GM21390 (cell line): ENCODE data around the gene MIPEP.

Experiments used
- ATAC-seq: cut with Tn5 transposase; IDR thresholded peaks from one replicate; pipeline ENCODE4 v1.9.1; 2021; ENCODE audit not compliant: unreplicated experiment

The MIPEP gene

DNA sequence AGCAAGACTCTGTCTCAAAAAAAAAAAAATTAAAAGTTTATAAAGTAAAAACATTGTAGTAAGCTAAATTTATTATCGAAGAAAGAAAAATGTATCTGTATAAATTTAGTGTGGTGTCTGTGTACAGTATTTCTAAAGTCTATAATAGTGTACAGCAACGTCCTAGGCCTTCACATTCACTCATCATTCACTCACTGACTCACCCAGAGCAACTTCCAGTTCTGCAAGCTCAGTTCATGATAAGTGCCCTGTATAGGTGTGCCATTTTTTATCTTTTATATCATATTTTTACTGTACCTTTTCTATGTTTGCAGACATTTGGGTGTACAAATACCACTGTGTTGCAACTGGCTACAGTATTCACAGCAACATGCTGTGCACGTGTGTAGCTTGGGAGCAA lies 200.9 kb downstream of the MIPEP start:
- no peak for ATAC-seq

DNA sequence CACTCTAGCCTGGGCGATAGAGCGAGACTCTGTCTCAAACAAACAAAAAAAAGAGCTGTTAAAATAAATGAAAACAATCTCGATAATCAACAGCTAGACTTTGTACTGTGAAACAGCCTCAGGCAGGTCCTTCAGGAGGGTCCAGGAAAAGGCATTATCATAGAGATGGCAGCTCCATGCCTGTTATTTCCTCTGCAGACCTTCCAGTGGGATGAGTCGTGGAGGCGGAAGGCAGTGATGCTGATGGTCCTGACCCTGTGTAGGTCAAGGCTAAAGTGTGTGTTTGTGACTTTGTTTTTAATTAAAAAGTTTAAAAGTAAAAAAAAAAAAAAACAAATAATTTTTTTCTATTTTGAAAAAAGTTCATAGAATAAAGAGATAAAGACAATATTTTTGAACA lies 201.6 kb downstream of the MIPEP start:
- ATAC-seq: no peak

DNA sequence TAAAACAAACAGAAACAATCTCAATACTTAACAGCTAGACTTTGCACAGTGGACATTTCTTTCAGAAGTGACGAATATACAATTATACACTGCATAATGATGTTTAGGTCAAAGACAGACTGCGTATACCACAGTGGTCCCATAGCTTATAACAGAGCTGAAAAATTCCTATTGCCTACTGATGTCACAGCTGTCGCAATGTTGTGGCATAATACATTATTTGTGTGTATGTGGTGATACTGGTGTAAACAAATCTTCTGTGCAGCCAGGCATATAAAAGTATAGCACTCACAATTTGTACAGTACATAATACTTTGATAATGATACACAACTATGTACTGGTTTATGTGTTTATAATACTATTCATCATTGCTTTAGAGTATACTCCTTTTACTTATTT lies 202.3 kb downstream of the MIPEP start:
- no peak for ATAC-seq

DNA sequence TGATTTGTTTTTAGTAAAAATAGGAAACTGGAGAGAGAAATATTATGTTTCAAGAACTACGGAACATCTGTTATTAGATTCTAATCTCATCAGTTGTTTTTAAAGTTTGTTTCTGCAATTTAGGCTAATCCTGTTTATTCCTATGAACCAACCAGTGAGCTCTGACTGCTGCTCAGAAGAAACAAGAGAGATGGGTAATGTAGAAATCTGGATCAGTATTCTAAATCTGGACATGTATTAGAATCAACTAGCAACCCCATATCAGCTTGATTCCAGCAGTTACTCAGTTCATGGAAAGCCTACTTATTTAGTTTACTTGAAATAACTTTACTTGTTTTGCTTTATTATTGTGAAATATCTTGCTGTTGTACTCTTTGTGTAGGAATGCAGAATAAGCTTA lies 203.8 kb downstream of the MIPEP start:
- no peak for ATAC-seq

DNA sequence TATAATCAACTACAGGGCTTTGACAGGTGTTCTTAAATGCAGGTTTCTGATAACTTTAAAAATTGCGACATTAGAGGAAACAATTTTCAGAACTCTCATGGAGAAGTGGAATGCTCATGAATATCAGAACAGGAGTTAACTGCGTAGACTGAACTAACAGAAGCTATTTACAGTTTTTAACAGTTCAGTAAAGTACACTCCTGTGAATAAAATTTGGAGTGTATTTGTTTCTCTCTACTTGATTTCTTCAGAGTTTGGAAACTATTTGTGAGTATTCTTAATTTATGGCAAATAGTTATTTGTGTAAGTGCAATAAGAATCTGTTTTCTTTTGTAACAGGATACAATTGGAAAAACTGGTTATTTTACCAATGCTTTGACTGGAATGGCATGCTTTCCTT lies 204.6 kb downstream of the MIPEP start:
- ATAC-seq: no peak

DNA sequence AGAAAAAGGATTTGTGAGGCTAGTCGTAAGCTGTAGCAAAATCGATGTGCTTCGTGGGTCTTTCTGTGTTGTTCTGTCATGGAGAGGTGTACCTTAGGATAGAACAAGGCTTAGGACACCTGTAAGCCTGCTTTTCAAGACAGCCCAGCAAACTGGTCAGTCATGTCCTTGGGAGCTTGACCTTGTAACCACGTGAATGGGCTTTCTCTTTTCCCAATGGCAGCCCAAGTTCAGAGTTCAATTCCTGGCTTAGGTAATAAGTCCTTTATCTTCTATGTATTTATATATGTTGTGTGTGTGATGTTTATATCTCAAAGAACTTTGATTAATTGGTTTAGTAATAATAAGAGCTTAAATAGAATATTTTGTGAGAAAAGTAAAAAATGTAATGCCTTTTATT lies 206.1 kb downstream of the MIPEP start:
- no peak for ATAC-seq

DNA sequence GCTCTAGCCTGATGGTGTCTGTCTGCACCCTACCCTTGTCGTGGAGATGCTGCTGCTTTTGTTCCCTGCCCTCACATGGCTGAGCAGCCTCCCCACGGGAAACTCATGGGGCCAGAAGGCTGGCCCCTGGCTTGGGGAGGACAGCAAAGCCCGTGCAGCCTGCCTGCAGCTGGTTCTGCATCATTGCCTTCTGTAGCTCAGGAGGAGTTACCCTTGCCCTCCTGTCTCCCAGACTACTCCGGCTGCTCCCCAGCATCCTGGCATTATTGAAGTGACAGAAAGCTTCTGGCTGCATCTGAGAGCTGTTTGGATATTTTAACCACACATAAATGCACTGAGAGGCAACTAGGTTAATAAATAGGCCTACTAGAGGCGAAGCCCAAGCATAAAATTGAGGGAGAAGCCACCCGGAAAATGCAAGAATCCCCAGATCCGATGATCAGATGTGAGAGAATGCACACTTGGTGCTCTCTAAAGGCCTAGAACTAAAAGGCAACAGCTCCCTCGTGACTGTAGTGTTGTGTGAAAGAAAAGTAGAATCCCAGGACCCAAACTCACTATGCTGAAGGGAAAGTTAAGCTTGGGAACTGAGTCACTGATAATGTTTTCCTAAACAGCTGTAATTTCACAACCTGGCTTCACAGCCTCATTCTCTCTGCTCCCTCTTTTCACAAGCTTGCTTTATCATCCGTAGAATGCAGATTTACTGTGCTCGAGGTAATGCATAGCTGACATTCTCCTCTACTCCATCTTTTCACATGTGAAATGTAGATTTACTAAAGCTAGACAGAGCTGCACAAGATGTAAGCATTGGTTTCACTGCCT lies 208.1 kb downstream of the MIPEP start:
- ATAC-seq: no peak
